Esophagus squamous epithelium (tissue), 5 donors: ENCODE results near the gene CARMIL1. TPM values are rescaled to one million over a fixed set of nuclear protein-coding genes. Genes with fewer than 3 reads are reported as not detected.

Experiments used
- DNase-seq: peaks from one replicate; lab custom pipeline; 2025; lab: John Stamatoyannopoulos, UW
- H3K27ac ChIP-seq, 4 donors: fragments of 200-600 bp; sonication (generic); one replicate each; pipeline ENCODE4 v1.5.1; 2016 to 2019; ENCODE audit warnings: mild to moderate bottlenecking in 1 of 4
- H3K27me3 ChIP-seq, 4 donors: fragments of 200-600 bp; sonication (generic); 1 replicate in 3 of 4; 2 replicates in 1 of 4; pipeline versions ENCODE4 v1.5.1 to v1.6.0; 2017 to 2021; ENCODE audit warnings: antibody characterized with exemption in 1 of 4
- H3K36me3 ChIP-seq, 3 donors: fragments of 200-600 bp; sonication (generic); one replicate each; pipeline ENCODE4 v1.5.1; 2016 to 2019
- H3K4me1 ChIP-seq, 3 donors: fragments of 200-600 bp; sonication (generic); one replicate each; pipeline ENCODE4 v1.5.1; 2017 to 2019
- H3K4me3 ChIP-seq, 4 donors: fragments of 200-600 bp; sonication (generic); 1 replicate in 3 of 4; 2 replicates in 1 of 4; pipeline ENCODE4 v1.5.1; 2016 to 2019; ENCODE audit warnings: mild to moderate bottlenecking in 2 of 4, moderate library complexity in 1 of 4
- H3K9me3 ChIP-seq, 3 donors: fragments of 200-600 bp; sonication (generic); one replicate each; pipeline ENCODE4 v1.5.1; 2016 to 2019
- CTCF ChIP-seq, 6 experiments: fragments of 450-650 bp in 4 of 6; fragments of 200-600 bp in 2 of 6; sonication (generic) in 2 of 6; IDR thresholded peaks; one replicate each; pipeline ENCODE4 v1.5.1; 2016 to 2019; ENCODE audit warnings: antibody characterized with exemption in 6 of 6, mild to moderate bottlenecking in 4 of 6, moderate library complexity in 4 of 6
- POLR2A ChIP-seq, 4 donors: fragments of 450-650 bp; IDR thresholded peaks; one replicate each; pipeline ENCODE4 v1.6.1; 2017; ENCODE audit warnings: antibody characterized with exemption in 4 of 4, mild to moderate bottlenecking in 4 of 4, moderate library complexity in 3 of 4
- WGBS, 2 donors: methylation state at CpG; one replicate each; pipeline ENCODE4 v1.1.5; 2018; 5-methylcytosine and 5-hydroxymethylcytosine counted together
- intact Hi-C: fragments of 100-400 bp; cut with DNase I; formaldehyde crosslinking; loops from one replicate; pipeline ENCODE4 v1.15.0; 2022
- total RNA-seq, 4 donors: library from RNA; depleted of rRNA; stranded (reverse); fragments of >200 nt; gene quantifications; one replicate each; pipeline ENCODE4 v1.1.0, GENCODE V29; 2016
- donor health status: DM: yes; HTN: yes; CAD: no.

Gene CARMIL1
- total RNA-seq, 4 donors from 2014 or later = 7.2 to 19.7 (median 18.3) TPM

GRCh38 chr6:25640446-25640845 lies 361.3 kb downstream of the CARMIL1 start:
- TF ChIP-seq POLR2A (IDR thresholded peaks at IDR 0.05) (no peak), CTCF (IDR thresholded peaks at IDR 0.05) (no peak)
- Histone ChIP-seq H3K27ac (no peak overlapping the region), H3K9me3 (no peaks in the 10 kb centered on the region), H3K4me1 (no peaks in the 10 kb centered on the region), H3K27me3 (peaks cover 0 to 33% (median 0%) of the 10 kb centered on the region in 4 donors), H3K4me3 (no peak overlapping the region), H3K36me3 (no peaks in the 10 kb centered on the region)
- no peak for DNase-seq
- intact Hi-C loops = no loop called here
- 69 to 74% methylated on average over 3 to 5 of the region's 5 CpGs for WGBS, 2 donors

GRCh38 chr6:25640891-25641290 lies 361.7 kb downstream of the CARMIL1 start:
- H3K4me3 ChIP-seq = no peak overlapping the region
- TF ChIP-seq POLR2A (IDR thresholded peaks at IDR 0.05) (no peak), CTCF (IDR thresholded peaks at IDR 0.05) (no peak)
- no peak overlapping the region for H3K27ac ChIP-seq
- H3K36me3 ChIP-seq = no peaks in the 10 kb centered on the region
- peaks cover 0 to 33% (median 0%) of the 10 kb centered on the region in 4 donors for H3K27me3 ChIP-seq
- intact Hi-C loops = no loop called here
- no peaks in the 10 kb centered on the region for H3K4me1 ChIP-seq
- DNase-seq = no peak
- no peaks in the 10 kb centered on the region for H3K9me3 ChIP-seq
- 78 to 80% methylated on average over 4 of the region's 4 CpGs for WGBS, 2 donors

GRCh38 chr6:25641377-25641776 lies 362.2 kb downstream of the CARMIL1 start:
- H3K4me3 ChIP-seq = no peak overlapping the region
- TF ChIP-seq POLR2A (IDR thresholded peaks at IDR 0.05) (no peak), CTCF (IDR thresholded peaks at IDR 0.05) (no peak)
- H3K27me3 ChIP-seq = peaks cover 0 to 33% (median 0%) of the 10 kb centered on the region in 4 donors
- 63 to 68% methylated on average over 5 of the region's 5 CpGs for whole genome bisulfite sequencing, 2 donors
- H3K9me3 ChIP-seq = no peaks in the 10 kb centered on the region
- DNase-seq = no peak
- H3K4me1 ChIP-seq = no peaks in the 10 kb centered on the region
- no peak overlapping the region for H3K27ac ChIP-seq
- no peaks in the 10 kb centered on the region for H3K36me3 ChIP-seq
- intact Hi-C loops = no loop called here

GRCh38 chr6:25641940-25642666 lies 362.9 kb downstream of the CARMIL1 start:
- TF ChIP-seq CTCF (IDR thresholded peaks at IDR 0.05) (no peak), POLR2A (IDR thresholded peaks at IDR 0.05) (no peak)
- Histone ChIP-seq H3K9me3 (no peaks in the 10 kb centered on the region), H3K4me1 (no peaks in the 10 kb centered on the region), H3K27me3 (peaks cover 0 to 33% (median 0%) of the 10 kb centered on the region in 4 donors), H3K4me3 (no peak overlapping the region), H3K36me3 (no peaks in the 10 kb centered on the region), H3K27ac (no peak overlapping the region)
- intact Hi-C loops = no loop called here
- no peak for DNase-seq
- 62 to 86% methylated on average over 3 of the region's 3 CpGs for WGBS, 2 donors

GRCh38 chr6:25642667-25643328 lies 363.6 kb downstream of the CARMIL1 start:
- Histone ChIP-seq H3K36me3 (no peaks in the 10 kb centered on the region), H3K9me3 (no peaks in the 10 kb centered on the region), H3K27me3 (peaks cover 0 to 35% (median 0%) of the 10 kb centered on the region in 4 donors), H3K4me3 (no peak overlapping the region), H3K27ac (no peak overlapping the region), H3K4me1 (no peaks in the 10 kb centered on the region)
- DNase-seq = no peak
- TF ChIP-seq POLR2A (IDR thresholded peaks at IDR 0.05) = no peak
- no peak for TF ChIP-seq CTCF (IDR thresholded peaks at IDR 0.05)
- intact Hi-C loops = no loop called here
- 58 to 60% methylated on average over 3 of the region's 3 CpGs for WGBS, 2 donors
